HL-60 (cell line): Measurements from ENCODE around the gene PACSIN1.

Experiments
- DNase-seq, 2 experiments: peaks; one replicate each; pipeline ENCODE4 v3.0.0-alpha.2; 2010 to 2020; ENCODE audit warnings: low read depth in 1 of 2, low spot score in 1 of 2
- H3K27ac ChIP-seq: fragments of 250-450 bp; sonication (Bioruptor Pico); replicated peaks from 2 replicates; pipeline ENCODE4 v1.5.1; 2020; ENCODE audit warnings: mild to moderate bottlenecking, moderate library complexity
- H3K27me3 ChIP-seq: fragments of 250-450 bp; sonication (Bioruptor Pico); 2 replicates; pipeline ENCODE4 v1.5.1; 2021; ENCODE audit warnings: mild to moderate bottlenecking, moderate library complexity; ENCODE audit not compliant: insufficient read depth, poor library complexity, severe bottlenecking
- H3K4me3 ChIP-seq: replicated peaks from 2 replicates; pipeline ENCODE4 v1.5.1; 2011; ENCODE audit warnings: mild to moderate bottlenecking, control low read depth, low read length; ENCODE audit not compliant: insufficient read depth
- GABPA ChIP-seq: IDR thresholded peaks from 2 replicates; pipeline ENCODE4 v1.6.1; 2012; ENCODE audit warnings: low read depth
- POLR2AphosphoS5 ChIP-seq: IDR thresholded peaks from 2 replicates; pipeline ENCODE4 v1.6.1; 2012; ENCODE audit warnings: low read depth
- REST ChIP-seq: IDR thresholded peaks from 2 replicates; pipeline ENCODE4 v1.6.1; 2012; ENCODE audit warnings: low read depth; ENCODE audit not compliant: insufficient replicate concordance
- SPI1 ChIP-seq: IDR thresholded peaks from 2 replicates; pipeline ENCODE4 v1.6.1; 2012; ENCODE audit warnings: low read depth, mild to moderate bottlenecking, borderline replicate concordance
- TF ChIP-seq, protein P1 (sequence below): IDR thresholded peaks from one replicate; pipeline ENCODE4 v1.5.1; 2011; ENCODE audit warnings: low read length, control low read depth, inconsistent platforms; ENCODE audit not compliant: insufficient read depth

Gene PACSIN1

GRCh38 chr6:34531580-34532201, 65.8 kb downstream of the PACSIN1 start:
- no peak overlapping the region for H3K27ac ChIP-seq
- H3K27me3 ChIP-seq, result no peaks in the 10 kb centered on the region
- H3K4me3 ChIP-seq, result no peak overlapping the region
- TF ChIP-seq, protein P1, sequence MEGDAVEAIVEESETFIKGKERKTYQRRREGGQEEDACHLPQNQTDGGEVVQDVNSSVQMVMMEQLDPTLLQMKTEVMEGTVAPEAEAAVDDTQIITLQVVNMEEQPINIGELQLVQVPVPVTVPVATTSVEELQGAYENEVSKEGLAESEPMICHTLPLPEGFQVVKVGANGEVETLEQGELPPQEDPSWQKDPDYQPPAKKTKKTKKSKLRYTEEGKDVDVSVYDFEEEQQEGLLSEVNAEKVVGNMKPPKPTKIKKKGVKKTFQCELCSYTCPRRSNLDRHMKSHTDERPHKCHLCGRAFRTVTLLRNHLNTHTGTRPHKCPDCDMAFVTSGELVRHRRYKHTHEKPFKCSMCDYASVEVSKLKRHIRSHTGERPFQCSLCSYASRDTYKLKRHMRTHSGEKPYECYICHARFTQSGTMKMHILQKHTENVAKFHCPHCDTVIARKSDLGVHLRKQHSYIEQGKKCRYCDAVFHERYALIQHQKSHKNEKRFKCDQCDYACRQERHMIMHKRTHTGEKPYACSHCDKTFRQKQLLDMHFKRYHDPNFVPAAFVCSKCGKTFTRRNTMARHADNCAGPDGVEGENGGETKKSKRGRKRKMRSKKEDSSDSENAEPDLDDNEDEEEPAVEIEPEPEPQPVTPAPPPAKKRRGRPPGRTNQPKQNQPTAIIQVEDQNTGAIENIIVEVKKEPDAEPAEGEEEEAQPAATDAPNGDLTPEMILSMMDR, result no peak
- TF ChIP-seq REST (no peak), GABPA (no peak), POLR2AphosphoS5 (no peak), SPI1 (no peak)
- DNase-seq, result no peak

DNA sequence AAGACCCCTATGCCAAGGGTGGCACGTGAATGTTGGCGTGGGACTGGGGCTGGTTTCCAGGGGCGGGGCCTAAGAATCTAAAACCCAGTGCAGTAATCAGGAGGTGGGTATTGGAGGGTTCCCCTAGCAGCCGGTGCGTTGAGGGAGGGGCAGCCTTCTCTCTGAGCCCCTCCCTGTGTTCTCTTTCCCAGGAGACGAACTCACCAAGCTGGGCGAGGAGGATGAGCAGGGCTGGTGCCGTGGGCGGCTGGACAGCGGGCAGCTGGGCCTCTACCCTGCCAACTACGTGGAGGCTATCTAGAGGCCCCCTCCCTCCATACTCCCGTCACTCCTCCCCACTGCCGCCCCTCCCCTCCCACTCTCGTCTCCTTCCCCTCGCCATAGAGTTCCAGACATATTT, 66.4 kb downstream of the PACSIN1 start:
- no peak for TF ChIP-seq REST
- TF ChIP-seq, protein P1, result no peak
- TF ChIP-seq GABPA, result no peak
- TF ChIP-seq SPI1, result no peak
- no peak for TF ChIP-seq POLR2AphosphoS5
- Histone ChIP-seq H3K27me3 (no peaks in the 10 kb centered on the region), H3K27ac (no peak overlapping the region), H3K4me3 (no peak overlapping the region)
- DNase-seq, result no peak

GRCh38 chr6:34534146-34534545, 68.3 kb downstream of the PACSIN1 start:
- Histone ChIP-seq H3K27me3 (no peaks in the 10 kb centered on the region), H3K27ac (no peak overlapping the region), H3K4me3 (no peak overlapping the region)
- DNase-seq, result no peak
- no peak for TF ChIP-seq GABPA
- TF ChIP-seq SPI1, result no peak
- TF ChIP-seq POLR2AphosphoS5, result no peak
- TF ChIP-seq REST, result no peak
- TF ChIP-seq, protein P1, result no peak
